Astrocyte (in vitro differentiated cells and primary cell): Measurements from ENCODE around the gene USP6NL.

Experiments
- CTCF ChIP-seq: IDR thresholded peaks from 2 replicates; pipeline ENCODE4 v1.5.1; 2011; ENCODE audit warnings: low read depth, mild to moderate bottlenecking, inconsistent platforms, low read length, moderate library complexity; ENCODE audit not compliant: insufficient read depth
- EZH2 ChIP-seq: IDR thresholded peaks from 2 replicates; pipeline ENCODE4 v1.6.1; 2012; ENCODE audit warnings: mild to moderate bottlenecking, low read length, inconsistent platforms; ENCODE audit not compliant: insufficient read depth

GRCh38 chr10:11442001-11442773, 169.3 kb downstream of the USP6NL start:
- TF ChIP-seq EZH2, result no peak
- TF ChIP-seq CTCF, result no peak
